Activated CD4-positive, CD25-positive, alpha-beta regulatory T cell treated with anti-CD3 and anti-CD28 coated beads, Interleukin-2, amount 50 U/mL, for 72 hours (primary cell): ENCODE measurements around the gene WDFY1.
"Not testable (repeated sequence)": the region's sequence is repeated elsewhere in the genome, so short reads cannot be mapped to it uniquely, and the experiment has no call there.

Source experiments
- DNase-seq: peaks from one replicate; pipeline ENCODE4 v3.0.0; 2021

The WDFY1 gene

DNA sequence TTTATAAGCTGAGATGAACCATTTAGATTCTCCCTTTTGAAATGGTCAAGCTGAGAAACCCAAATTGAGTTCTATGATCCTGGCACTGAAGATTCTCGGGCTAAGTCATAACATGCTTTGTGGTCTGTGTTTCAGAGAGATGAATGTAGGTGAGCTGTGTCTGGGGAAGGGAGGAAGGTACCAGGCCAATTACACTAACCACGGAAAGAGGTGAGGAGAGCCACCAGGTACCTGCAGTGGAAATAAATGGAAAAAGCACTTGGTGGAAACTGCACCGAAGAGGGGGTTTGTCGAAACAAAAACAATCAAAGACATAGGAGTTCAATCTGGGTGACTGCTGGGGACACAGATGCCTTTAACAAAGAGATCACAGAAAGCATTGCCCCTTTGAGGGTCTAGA, 11.2 kb upstream of the WDFY1 start:
- no peak for DNase-seq

DNA sequence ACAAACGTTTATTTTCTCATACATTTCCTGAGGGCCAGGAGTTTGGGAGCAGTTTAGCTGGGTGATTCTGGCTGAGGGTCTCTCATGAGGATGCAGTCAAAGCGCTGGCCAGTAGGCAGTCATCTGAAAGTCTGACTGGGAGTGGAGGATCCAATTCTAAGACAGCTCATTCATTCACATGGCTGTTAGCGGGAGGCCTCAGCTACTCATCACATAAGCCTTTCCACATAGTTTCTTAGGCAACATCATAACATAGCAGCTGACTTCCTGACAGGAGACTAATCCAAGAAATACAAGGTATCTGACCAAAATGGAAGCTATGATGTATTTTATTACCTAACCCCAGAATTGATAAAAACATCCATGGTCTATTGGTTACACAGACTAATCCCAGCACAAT, 9.3 kb upstream of the WDFY1 start:
- DNase-seq: no peak

DNA sequence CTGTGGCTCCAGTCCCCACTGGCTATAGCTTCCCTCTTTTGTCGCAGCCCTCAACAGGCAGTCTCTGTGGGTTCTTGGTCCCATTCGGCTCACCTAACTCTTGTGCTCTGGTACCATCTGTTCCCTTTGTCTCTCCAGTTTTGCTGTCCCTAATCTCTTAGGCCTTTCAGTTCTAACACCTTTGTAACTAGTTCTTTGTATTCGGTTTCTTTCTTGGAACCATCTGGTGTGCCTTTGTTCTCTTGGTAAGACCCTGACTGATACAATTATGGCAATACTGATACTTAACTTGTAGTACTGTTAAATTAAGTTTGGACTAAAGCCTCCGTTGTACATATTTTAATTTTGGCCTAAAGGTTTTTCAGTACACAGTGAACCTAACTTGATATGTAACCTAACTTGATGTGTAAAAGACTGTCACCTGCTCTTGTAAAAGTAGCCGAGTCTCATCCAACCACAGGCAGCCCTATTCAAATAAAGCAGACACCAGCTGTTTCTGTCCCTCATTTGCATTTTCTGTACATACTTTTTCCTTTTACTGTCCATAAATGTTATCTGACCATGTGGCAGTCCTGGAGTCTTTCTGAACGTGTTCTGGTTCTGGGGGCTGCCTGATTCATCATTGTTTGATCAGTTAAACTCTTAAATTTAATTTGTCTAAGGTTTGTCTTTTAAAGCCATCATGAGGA, 7.3 kb upstream of the WDFY1 start:
- no peak for DNase-seq

DNA sequence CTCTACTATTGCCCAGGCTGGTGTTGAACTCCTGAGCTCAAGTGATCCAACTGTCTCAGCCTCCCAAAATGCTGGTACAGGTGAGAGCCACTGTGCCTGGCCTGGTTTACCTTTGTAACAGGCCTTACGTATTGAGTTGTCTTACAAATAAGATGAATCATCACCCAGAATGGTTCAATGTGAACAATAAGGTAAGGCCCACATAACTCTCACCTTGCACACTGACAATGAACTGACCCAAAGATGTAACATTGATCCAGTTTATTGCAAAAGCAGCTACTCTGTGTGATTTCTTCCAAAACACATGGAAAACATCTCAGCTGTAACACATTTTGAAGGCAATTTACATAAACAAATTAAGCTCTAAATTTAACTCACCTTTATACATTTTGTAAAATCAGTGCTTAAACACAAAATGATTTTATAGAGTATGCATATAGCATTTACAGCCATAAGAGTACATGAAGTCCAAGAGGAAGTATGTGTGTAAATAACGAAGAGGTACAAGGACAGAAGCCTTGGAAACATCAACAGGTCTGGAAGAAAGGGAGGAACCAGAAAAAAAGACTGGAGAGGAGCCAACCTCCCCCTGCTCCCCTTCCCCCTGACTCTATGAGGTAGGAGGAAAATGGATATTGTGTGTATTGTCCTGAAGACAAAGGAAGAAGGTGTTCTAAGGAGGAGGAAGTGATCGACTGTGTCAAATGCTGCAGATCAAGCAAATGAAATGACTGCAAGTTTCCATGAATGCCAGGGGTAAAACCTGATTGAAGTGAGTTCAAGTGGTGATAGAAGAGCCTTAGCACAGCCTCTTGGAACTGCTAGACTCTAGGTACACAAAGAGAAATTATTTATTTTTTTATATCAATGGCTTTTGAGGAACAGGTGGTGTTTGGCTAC, 5.6 kb upstream of the WDFY1 start:
- DNase-seq: no peak

DNA sequence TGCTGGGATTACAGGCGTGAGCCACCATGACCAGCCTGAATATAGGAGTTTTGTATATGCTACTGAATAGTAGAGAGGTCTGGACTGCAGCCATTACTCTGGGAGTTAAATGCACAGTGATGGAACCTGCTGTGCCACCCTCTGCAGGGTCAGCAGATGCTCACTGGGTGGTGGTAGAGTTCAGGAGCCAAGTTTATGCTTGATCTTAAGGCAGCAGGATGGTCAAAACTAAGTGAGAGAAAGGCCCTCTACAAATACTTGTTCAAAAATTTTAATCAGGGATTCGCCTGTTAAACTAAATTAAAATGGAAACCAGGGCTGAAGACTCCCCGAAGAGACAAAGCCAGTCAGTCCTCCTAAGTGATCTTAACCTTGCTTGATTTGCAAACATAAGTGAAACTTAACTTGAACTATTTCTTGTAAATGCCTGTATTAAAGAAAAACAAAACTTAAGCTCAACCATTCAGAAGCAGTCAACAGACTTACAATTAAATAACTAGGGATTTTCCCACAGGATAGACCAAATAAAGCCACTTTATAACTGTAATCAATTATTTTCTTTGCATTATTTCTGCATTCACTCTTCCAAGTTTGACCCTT, 4.2 kb upstream of the WDFY1 start:
- no peak for DNase-seq

DNA sequence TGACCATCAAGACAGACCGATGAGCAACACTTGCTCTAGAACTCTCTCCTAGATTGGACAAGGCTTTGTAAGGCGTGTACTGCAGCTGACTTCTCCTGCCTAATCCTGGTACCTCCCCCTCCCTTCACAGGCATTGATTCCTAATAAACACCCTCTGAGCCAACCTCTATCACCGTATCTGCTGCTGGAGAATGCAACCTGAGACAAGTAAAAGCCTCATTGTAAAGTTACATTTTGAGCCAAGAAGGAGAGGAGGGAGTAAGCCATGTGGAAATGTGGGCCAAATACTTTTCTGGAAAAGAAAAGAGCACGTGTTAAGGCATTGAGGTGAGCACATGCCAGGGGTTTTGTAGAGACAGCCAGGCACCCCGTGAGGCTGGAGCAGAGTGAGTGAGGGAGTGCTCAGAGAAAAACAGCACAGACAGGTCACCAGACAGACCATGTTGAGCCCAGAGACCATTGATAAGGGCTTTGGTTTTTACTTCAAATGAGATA, 2.6 kb upstream of the WDFY1 start:
- DNase-seq: no peak

DNA sequence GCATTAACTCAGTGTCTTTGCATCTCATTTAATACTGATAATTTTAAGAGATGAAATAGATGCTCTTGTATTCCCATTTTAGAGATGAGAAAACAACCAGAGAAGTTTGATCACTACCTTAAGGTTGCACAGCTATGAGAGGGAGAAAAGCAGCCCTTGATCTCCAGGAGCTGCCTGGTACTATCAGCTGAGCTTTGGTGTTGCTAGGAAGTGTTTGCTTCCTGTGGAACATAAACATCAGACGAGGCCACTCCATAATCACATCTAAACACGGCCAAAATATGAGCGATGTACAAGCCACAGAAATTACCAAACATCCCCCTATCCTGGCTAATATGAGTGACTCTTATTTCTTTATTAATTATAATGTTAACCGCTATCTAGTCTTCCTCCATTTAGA, 620 bp upstream of the WDFY1 start:
- no peak for DNase-seq

DNA sequence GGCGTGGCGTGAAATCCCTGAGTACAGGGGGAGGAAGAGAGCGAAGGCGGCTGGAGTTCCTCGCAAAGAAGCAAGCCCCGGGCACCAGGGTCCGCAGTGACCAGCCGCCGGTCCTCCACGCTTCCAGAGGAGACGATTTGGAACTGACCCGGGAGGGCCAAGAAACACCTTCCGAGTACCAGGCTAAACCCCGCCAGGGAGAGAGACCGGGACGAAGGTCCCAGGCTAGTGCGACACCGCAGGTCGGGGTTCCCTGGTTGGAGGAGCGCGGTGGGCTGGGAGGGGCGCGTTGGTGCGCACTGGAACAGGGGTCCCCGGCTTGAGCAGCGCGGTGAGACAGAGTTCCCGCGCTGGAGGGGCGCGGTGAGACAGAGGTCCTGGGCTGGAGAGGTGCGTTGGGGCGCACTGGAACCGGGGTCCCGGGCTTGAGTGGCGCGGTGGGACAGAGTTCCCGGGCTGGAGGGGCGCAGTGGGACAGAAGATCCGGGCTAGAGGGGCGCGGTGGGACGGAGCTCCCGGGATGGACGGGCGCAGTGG, 901 bp downstream of the WDFY1 start:
- DNase-seq: peak; percentile 45

DNA sequence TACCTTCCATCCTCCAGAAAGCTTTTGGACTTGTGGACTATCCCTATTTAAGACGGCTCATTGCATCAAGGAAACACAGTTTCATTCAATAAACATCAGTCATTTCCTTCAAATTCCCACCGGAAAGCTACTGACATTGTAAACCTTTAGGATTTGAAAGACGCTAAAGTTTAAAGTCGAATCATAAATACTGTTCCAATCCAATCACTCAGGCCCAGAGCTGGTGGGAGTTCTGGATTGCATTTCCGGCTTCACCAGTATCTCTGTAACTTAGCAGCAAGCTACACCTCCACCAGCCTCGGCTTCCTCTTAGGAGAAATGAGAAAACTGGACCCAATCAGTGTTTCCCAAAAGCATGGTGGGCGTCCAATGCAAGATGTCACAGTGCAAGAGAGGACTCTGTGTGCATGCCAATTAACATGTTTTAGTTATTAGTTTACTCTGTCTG, 1.6 kb downstream of the WDFY1 start:
- DNase-seq: no peak

DNA sequence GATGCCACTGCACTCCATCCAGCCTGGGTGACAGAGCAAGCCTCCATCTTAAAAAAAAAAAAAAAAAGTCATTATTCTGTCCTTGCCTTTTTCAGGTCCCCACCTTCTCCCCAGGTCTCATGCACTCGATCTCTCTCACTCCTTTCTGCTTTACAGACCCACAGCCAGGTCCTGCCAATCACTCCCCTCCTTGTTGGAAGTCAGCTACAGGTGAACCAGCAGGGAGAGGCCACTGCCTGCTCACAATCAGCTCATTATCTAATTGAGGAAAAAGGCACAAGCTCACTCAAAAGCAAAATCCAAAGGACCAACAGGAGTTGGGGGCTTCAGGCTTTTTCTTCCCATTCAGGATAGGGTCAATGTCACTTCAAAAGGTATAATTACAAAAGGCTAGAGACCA, 2.0 kb downstream of the WDFY1 start:
- DNase-seq: no peak

DNA sequence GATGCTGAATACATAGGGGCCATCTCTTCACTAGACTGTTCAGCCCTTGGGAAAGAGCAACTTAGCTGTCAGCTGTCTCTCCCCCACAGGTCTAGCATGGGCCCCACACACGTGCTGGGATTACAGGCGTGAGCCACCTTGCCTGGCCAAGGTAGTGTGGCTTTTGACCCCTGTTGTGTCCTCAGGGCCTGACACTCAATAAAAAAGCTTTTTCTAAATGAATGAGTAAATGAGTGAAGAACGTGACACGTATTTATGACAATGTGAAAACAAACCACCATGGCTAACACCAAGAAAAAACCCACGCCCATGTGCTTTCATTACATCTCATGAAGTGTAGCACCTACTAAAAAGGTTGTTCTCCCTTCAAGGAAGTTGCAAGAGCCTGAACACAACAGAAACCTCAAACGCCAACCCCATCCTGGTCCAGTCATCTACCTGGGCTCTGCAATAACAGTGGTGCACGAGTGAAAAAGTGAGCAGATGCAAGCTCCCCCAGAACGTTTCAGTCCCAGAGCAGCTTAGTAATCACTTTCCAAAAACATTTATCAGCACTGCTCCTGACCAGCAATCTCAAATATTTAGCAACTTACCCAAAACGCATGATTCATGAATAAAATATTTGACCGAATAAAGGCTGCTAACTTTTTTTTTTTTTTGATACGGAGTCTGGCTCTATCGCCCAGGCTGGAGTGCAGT, 3.4 kb downstream of the WDFY1 start:
- DNase-seq: peak; percentile 56

DNA sequence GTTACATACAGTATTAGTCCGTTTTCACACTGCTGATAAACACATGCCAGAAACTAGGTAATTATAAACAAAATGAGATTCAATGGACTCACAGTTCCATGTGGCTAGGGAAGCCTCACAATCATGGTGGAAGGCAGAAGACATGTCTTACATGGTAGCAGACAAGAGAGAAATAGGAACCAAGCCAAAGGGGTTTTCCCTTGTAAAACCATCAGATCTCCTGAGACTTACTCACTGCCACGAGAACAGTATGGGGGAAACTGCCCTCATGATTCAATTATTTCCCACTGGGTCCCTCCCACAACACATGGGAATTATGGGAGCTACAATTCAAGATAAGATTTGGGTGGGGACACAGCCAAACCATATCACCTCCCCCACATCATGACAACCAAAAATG, 5.7 kb downstream of the WDFY1 start:
- DNase-seq: not testable (repeated sequence)

DNA sequence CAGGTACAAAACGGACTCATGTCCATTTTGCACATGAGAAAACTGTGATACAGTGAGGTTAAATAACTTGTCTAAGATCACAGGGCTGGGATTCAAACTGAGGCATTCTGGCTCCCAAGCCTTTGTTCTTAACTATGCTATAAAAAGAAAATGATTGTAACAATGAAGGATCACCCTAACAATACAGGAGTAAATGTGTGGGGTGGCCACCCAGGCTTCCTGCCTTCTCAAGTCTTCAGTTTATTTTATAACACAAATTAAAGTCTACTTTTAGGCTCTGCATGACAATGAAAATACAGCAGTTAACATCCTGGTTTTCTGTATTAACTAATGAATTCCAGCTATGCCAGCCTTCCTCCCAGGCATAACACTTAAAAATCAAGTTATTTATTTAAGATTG, 7.6 kb downstream of the WDFY1 start:
- no peak for DNase-seq

DNA sequence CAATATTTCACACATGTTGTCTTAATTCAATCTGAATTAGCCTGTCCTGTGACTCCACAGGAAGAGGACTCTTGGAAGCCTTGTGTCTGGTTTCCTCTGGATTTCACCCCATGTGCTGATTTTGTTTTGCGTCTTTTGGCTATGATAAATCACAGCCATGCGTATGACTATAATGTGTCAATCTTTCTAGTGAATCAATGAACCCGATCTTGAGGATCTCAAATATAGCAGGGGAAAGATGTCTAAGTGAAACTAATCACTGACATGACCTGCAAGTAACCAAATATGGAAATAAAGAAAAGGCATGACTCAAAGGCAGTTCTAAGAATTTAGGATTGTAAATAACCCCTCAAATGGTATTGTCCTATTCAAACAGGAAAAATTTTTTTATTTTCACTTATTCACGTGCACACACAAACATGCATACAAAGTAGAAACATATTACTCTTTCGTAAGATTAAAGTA, 8.2 kb downstream of the WDFY1 start:
- DNase-seq: no peak

DNA sequence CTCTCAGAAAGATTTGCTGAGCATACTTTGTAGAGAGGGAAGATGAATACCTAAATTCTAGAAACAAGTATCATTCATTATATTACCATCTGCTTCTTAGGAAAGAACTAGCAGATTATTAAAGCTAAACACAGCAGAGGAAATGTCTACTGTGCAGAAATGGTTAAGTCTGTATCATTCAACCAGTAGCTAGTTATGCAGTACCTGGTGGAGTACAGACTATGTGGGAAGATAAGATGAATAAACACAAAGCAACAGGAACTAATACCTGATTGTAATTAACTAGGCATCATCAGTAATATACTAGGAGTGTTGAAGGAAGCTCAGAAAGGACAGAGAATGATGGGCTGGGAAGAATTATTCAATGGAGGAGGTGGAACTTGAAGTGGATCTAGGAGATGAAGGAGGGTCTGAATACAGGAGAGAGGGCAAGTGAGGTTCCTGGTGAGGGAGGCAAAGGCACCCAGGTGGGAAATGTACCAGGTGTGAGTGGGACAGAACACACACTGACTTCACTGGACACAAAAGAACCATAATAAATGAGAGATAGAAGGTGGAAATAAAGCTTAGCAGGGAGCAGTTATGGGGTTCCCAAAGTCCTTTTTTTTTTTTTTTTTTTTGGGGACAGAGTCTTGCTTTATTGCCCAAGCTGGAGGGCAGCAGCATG, 9.5 kb downstream of the WDFY1 start:
- no peak for DNase-seq

DNA sequence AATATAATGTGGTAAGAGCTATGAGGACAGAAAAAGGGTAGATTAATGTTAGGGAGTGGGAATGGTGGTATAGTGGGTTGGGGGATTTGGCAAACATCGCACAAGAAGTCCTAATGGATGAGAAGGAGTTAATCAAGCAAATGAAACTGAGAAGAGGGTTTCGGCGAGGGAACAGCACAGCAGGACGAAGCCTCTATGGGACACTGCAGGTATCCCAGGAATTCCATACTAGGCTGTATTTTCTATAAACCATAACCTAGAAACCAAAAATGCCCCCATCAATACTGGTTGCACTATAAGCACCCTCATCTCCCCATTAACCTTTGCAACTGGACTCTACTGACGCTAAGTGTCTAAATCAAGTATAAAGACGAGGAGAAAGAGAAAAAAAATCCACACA, 10.3 kb downstream of the WDFY1 start:
- no peak for DNase-seq

DNA sequence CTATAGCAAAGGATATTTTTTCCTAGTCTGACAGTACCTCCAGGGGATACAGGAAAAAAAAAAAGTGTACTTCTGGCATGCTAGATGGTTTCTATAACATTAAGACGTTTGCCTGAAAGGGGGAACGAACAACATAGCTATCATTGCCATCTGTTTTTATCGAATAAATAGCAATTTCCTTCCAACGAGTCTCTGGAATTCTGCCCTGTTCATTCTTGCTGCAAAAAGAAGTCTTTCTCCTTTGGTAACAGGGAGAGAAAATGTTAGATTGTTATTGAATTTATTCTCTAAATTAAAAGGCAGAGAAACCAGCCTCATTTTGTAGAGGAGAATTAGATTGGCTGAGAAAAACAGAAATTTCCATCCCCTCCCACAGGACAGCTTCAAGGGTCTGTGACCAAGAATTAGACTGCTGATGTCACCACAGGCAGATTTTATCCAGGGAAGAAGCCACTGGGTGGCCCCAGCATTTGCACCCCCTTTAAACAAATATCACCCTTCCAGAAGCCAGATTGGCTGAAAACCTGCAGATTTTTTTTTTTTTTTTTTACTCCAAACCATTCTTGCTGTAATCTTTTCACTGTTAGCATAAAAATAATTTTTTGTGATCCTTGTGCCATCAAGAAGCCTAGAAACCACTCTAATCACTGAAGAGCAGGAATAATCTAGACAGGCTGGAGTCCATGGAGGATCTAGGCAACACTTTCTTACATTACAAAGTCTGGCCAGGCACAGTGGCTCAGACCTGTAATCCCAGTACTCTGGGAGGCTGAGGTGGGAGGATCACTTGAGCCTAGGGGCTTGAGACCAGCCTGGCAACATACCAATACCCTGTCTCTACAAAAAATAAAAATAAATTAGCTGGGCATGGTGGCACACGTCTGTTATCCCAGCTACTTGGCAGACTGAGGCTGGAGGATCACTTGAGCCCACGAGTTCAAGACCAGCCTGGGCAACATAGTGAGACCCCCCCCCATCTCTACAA, 12.0 kb downstream of the WDFY1 start:
- DNase-seq: no peak

DNA sequence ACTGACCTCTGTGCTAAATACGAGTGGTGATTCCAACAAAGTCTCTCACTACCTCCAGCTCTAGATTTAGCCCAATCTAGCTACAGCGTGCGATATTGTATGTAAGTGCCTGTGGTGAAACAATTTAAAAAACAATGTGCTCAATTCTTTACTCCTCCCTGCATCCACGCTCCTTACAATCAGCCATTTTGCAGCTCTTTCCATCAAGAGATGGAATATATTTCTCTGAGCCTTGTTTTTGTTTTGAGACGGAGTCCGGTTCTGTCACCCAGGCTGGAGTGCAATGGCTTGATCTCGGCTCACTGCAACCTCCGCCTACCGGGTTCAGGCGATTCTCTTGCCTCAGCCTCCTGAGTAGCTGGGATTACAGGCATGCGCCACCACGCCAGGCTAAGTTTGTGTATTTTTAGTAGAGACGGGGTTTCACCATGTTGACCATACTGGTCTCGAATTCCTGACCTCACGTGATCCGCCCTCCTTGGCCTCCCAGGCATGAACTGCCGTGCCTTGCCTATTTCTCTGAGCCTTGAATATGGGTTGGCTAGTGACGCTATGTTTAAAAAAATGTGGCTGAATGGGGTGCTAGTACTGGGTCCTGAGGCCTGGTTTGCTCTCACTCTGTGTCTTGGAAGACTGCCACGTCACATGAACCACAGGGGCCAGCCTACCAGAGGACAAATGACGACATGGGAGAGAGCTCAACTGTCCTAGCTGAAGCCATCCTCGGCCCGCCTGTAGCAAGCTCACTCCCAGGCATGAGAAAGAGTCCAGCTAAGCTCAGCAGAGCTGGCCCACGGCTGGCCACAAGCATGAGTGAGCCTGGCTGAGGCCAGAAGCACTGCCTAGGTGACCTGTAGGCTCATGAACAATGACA, 14.8 kb downstream of the WDFY1 start:
- no peak for DNase-seq

DNA sequence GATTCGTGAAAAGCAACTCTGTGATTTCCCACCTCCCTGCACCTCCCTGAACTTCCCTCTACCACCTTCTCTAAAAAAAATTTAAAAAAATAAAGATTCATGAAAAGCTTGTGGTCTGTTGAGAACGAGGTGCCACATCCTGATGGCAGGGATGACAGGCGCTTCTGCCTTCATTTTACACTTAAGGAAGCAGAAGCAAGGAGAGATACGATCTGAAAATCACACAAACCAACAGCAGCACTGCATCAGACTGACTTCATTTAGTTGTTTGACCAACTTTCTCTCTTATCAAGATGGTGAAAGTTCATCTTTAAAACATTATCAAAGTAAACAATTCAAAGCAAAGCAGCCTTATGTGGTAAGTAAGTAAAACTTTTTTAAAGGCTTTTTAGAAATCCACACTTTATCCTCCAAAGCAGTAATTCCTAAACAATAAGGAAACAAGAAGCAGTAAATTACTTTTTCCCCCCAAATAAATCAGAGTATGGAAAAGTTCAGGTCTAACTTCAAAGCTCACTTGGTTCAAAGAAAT, 15.5 kb downstream of the WDFY1 start:
- DNase-seq: no peak
